GM18507 (cell line): ENCODE results near the gene ZC3H4.
"Not testable (repeated sequence)": the region's sequence is repeated elsewhere in the genome, so short reads cannot be mapped to it uniquely, and the experiment has no call there.

Source experiments
- DNase-seq: peaks from one replicate; pipeline ENCODE4 v3.0.0; 2011; ENCODE audit warnings: low read depth; ENCODE audit not compliant: insufficient read length; ENCODE audit errors: extremely low spot score
- FAIRE-seq: peaks from 2 replicates; lab custom pipeline; 2011; peaks lifted over from hg19 to GRCh38; lab: Jason Lieb, UNC

Gene ZC3H4

GRCh38 chr19:47112997-47113849 is at the start of gene ZC3H4:
Gene ZC3H4, minus strand, starts transcription at chr19:47113776. Its CDS starts 1,192 bp downstream, at chr19:47112584.
- FAIRE-seq, result peak; percentile 99
- DNase-seq, result peak; percentile 89

- DNase-seq (no peak), FAIRE-seq (no peak)
Measured at GRCh38 chr19:47161876-47162489, 48.4 kb upstream of the ZC3H4 start.

- DNase-seq, result no peak
- FAIRE-seq, result no peak
Measured at GRCh38 chr19:47158879-47159503, 45.4 kb upstream of the ZC3H4 start.

GRCh38 chr19:47158367-47158791 is 44.8 kb upstream of the ZC3H4 start:
- DNase-seq, result no peak
- FAIRE-seq, result no peak

GRCh38 chr19:47157431-47158321 is 44.1 kb upstream of the ZC3H4 start:
- DNase-seq (no peak), FAIRE-seq (peak; percentile 81)

GRCh38 chr19:47156861-47157430 is 43.4 kb upstream of the ZC3H4 start:
- FAIRE-seq, result no peak
- no peak for DNase-seq

- no peak for DNase-seq
- no peak for FAIRE-seq
Measured at GRCh38 chr19:47155148-47155547, 41.6 kb upstream of the ZC3H4 start.

GRCh38 chr19:47153266-47153665 is 39.7 kb upstream of the ZC3H4 start:
- FAIRE-seq, result no peak
- no peak for DNase-seq

GRCh38 chr19:47152632-47153031 is 39.1 kb upstream of the ZC3H4 start:
- DNase-seq (no peak), FAIRE-seq (no peak)

GRCh38 chr19:47152205-47152604 is 38.6 kb upstream of the ZC3H4 start:
- FAIRE-seq, result no peak
- DNase-seq, result no peak

GRCh38 chr19:47151627-47152026 is 38.1 kb upstream of the ZC3H4 start:
- no peak for FAIRE-seq
- DNase-seq, result no peak

GRCh38 chr19:47146920-47147319 is 33.3 kb upstream of the ZC3H4 start:
- no peak for FAIRE-seq
- no peak for DNase-seq

GRCh38 chr19:47145639-47146486 is 32.3 kb upstream of the ZC3H4 start:
- FAIRE-seq (no peak), DNase-seq (no peak)

GRCh38 chr19:47144630-47145029 is 31.1 kb upstream of the ZC3H4 start:
- DNase-seq, result no peak
- FAIRE-seq, result no peak

- FAIRE-seq (no peak), DNase-seq (no peak)
Measured at GRCh38 chr19:47143322-47144073, 29.9 kb upstream of the ZC3H4 start.

GRCh38 chr19:47142779-47143178 is 29.2 kb upstream of the ZC3H4 start:
- FAIRE-seq (no peak), DNase-seq (no peak)

- DNase-seq, result no peak
- FAIRE-seq, result no peak
Measured at GRCh38 chr19:47141695-47142094, 28.1 kb upstream of the ZC3H4 start.

- not testable (repeated sequence) for DNase-seq, FAIRE-seq
Measured at GRCh38 chr19:47141252-47141651, 27.7 kb upstream of the ZC3H4 start.
